H9 (cell line): ENCODE results near the gene MAP7. TPM values are rescaled to one million over a fixed set of nuclear protein-coding genes. Genes with fewer than 3 reads are reported as not detected.

ENCODE experiments used
- DNase-seq: peaks from one replicate; pipeline ENCODE4 v3.0.0-alpha.2; 2017
- H2AFZ ChIP-seq: one replicate; pipeline ENCODE4 v1.6.1; 2013; ENCODE audit warnings: mild to moderate bottlenecking, low read length, control low read depth, moderate library complexity
- H2AK5ac ChIP-seq: 2 replicates; pipeline ENCODE4 v1.6.1; 2013; ENCODE audit warnings: low read length, control low read depth, mixed read lengths; ENCODE audit not compliant: insufficient read length
- H2BK120ac ChIP-seq: one replicate; pipeline ENCODE4 v1.6.1; 2013; ENCODE audit warnings: low read depth, mild to moderate bottlenecking, low read length, control low read depth, inconsistent platforms; ENCODE audit not compliant: poor library complexity, severe bottlenecking
- H2BK12ac ChIP-seq: 2 replicates; pipeline ENCODE4 v1.6.1; 2013; ENCODE audit warnings: low read length, control low read depth, mixed read lengths, low read depth; ENCODE audit not compliant: insufficient read length
- H2BK15ac ChIP-seq: 2 replicates; pipeline ENCODE4 v1.6.1; 2013; ENCODE audit warnings: low read depth, low read length, control low read depth
- H2BK20ac ChIP-seq: one replicate; pipeline ENCODE4 v1.6.1; 2013; ENCODE audit warnings: low read depth, mild to moderate bottlenecking, low read length, control low read depth, inconsistent platforms; ENCODE audit not compliant: poor library complexity, severe bottlenecking
- H2BK5ac ChIP-seq: 2 replicates; pipeline ENCODE4 v1.6.1; 2013; ENCODE audit warnings: low read length, control low read depth, mixed read lengths; ENCODE audit not compliant: insufficient read length
- H3K14ac ChIP-seq: 2 replicates; pipeline ENCODE4 v1.6.1; 2013; ENCODE audit warnings: low read length, control low read depth; ENCODE audit not compliant: insufficient read depth
- H3K18ac ChIP-seq: 2 replicates; pipeline ENCODE4 v1.6.1; 2013; ENCODE audit warnings: low read depth, mild to moderate bottlenecking, mixed read lengths, low read length, control low read depth; ENCODE audit not compliant: insufficient read length
- H3K23ac ChIP-seq: 2 replicates; pipeline ENCODE4 v1.6.1; 2013; ENCODE audit warnings: low read length, control low read depth, mixed read lengths, low read depth; ENCODE audit not compliant: insufficient read length
- H3K23me2 ChIP-seq: 2 replicates; pipeline ENCODE4 v1.6.1; 2013; ENCODE audit warnings: low read depth, mild to moderate bottlenecking, mixed read lengths, low read length, control low read depth; ENCODE audit not compliant: insufficient read length, poor library complexity, severe bottlenecking
- H3K27ac ChIP-seq: 2 replicates; pipeline ENCODE4 v1.5.1; 2013; ENCODE audit warnings: low read length, control low read depth, mixed read lengths, low read depth; ENCODE audit not compliant: insufficient read length
- H3K27me3 ChIP-seq: 2 replicates; pipeline ENCODE4 v1.6.1; 2013; ENCODE audit warnings: low read length, control low read depth, inconsistent platforms; ENCODE audit not compliant: insufficient read depth
- H3K4ac ChIP-seq: 2 replicates; pipeline ENCODE4 v1.6.1; 2013; ENCODE audit warnings: low read depth, mild to moderate bottlenecking, control low read depth, inconsistent platforms, low read length, moderate library complexity
- H3K4me1 ChIP-seq: 2 replicates; pipeline ENCODE4 v1.6.1; 2013; ENCODE audit warnings: low read length, control low read depth, inconsistent platforms; ENCODE audit not compliant: insufficient read depth
- H3K4me2 ChIP-seq: 2 replicates; pipeline ENCODE4 v1.6.1; 2013; ENCODE audit warnings: low read length, control low read depth, mixed read lengths; ENCODE audit not compliant: insufficient read length, insufficient read depth
- H3K56ac ChIP-seq: 2 replicates; pipeline ENCODE4 v1.6.1; 2013; ENCODE audit warnings: low read depth, mild to moderate bottlenecking, mixed read lengths, low read length, control low read depth; ENCODE audit not compliant: insufficient read length
- H3K79me1 ChIP-seq: 2 replicates; pipeline ENCODE4 v1.6.1; 2013; ENCODE audit warnings: low read depth, mild to moderate bottlenecking, moderate library complexity, low read length, control low read depth, inconsistent platforms; ENCODE audit not compliant: insufficient read depth, poor library complexity, severe bottlenecking
- H3K79me2 ChIP-seq: 2 replicates; pipeline ENCODE4 v1.6.1; 2013; ENCODE audit warnings: low read length, control low read depth, inconsistent platforms; ENCODE audit not compliant: insufficient read depth
- H3K9ac ChIP-seq: 2 replicates; pipeline ENCODE4 v1.6.1; 2013; ENCODE audit warnings: low read length, control low read depth, mixed read lengths; ENCODE audit not compliant: insufficient read length; ENCODE audit errors: extremely low read depth
- H3K9me3 ChIP-seq: one replicate; pipeline ENCODE4 v1.6.1; 2013; ENCODE audit warnings: low read depth, low read length, inconsistent platforms; ENCODE audit not compliant: control insufficient read depth
- H3T11ph ChIP-seq: one replicate; pipeline ENCODE4 v1.6.1; 2013; ENCODE audit warnings: mild to moderate bottlenecking, low read length, control low read depth, inconsistent platforms
- H4K20me1 ChIP-seq: one replicate; pipeline ENCODE4 v1.6.1; 2013; ENCODE audit not compliant: control insufficient read depth, insufficient read length, insufficient read depth
- H4K5ac ChIP-seq: 2 replicates; pipeline ENCODE4 v1.6.1; 2013; ENCODE audit warnings: low read depth, mild to moderate bottlenecking, mixed read lengths, low read length, control low read depth; ENCODE audit not compliant: insufficient read length
- H4K8ac ChIP-seq: replicated peaks from 2 replicates; pipeline ENCODE4 v1.6.1; 2013; ENCODE audit warnings: low read length, control low read depth, mixed read lengths, low read depth; ENCODE audit not compliant: insufficient read length
- H4K91ac ChIP-seq: 2 replicates; pipeline ENCODE4 v1.6.1; 2013; ENCODE audit warnings: low read depth, mild to moderate bottlenecking, moderate library complexity, mixed read lengths, low read length, control low read depth; ENCODE audit not compliant: insufficient read length
- H3K27ac Mint-ChIP-seq, 3 experiments: 2 replicates in 2 of 3; 3 replicates in 1 of 3; pipeline ENCODE4 v1.8.0; 2020 to 2021; ENCODE audit warnings: mixed read lengths in 3 of 3, mild to moderate bottlenecking in 1 of 3, moderate library complexity in 1 of 3
- H3K27me3 Mint-ChIP-seq: 2 replicates; pipeline ENCODE4 v1.8.0; 2021; ENCODE audit warnings: low read depth, mild to moderate bottlenecking, moderate library complexity, mixed read lengths
- H3K36me3 Mint-ChIP-seq, 3 experiments: 2 replicates in 2 of 3; 3 replicates in 1 of 3; pipeline ENCODE4 v1.8.0; 2020 to 2021; ENCODE audit warnings: low read depth in 3 of 3, mixed read lengths in 3 of 3; ENCODE audit not compliant: insufficient read depth in 1 of 3
- H3K4me1 Mint-ChIP-seq, 2 experiments: 2 replicates each; pipeline ENCODE4 v1.8.0; 2020; ENCODE audit warnings: mixed read lengths in 2 of 2
- H3K4me3 Mint-ChIP-seq, 2 experiments: 2 replicates in 1 of 2; 3 replicates in 1 of 2; pipeline ENCODE4 v1.8.0; 2020 to 2021; ENCODE audit warnings: mild to moderate bottlenecking in 2 of 2, mixed read lengths in 2 of 2, moderate library complexity in 1 of 2
- H3K9me3 Mint-ChIP-seq, 2 experiments: 2 replicates in 1 of 2; 3 replicates in 1 of 2; pipeline ENCODE4 v1.8.0; 2020; ENCODE audit warnings: mild to moderate bottlenecking in 2 of 2, mixed read lengths in 2 of 2, moderate library complexity in 1 of 2
- WGBS: extraction: QIAGEN DNeasy Blood & Tissue Kit; methylation state at CpG from one replicate; pipeline ENCODE4 v1.1.7; 2013; ENCODE audit warnings: missing lambda C conversion rate, low lambda C conversion rate, mixed read lengths; ENCODE audit not compliant: insufficient read length; ENCODE audit errors: extremely low coverage; 5-methylcytosine and 5-hydroxymethylcytosine counted together
- total RNA-seq: library from RNA; stranded (reverse); gene quantifications from 2 replicates; pipeline ENCODE4 v1.2.1, GENCODE V29; 2021
- TF ChIP-seq, protein P1 (sequence below): fragments of 200-600 bp; sonication (generic); conservative IDR thresholded peaks from 3 replicates; pipeline ENCODE4 v1.8.0; 2021; ENCODE audit warnings: antibody characterized with exemption, mild to moderate bottlenecking

MAP7 gene
- total RNA-seq, 1 experiment from 2014 or later: 51.1 TPM

DNA sequence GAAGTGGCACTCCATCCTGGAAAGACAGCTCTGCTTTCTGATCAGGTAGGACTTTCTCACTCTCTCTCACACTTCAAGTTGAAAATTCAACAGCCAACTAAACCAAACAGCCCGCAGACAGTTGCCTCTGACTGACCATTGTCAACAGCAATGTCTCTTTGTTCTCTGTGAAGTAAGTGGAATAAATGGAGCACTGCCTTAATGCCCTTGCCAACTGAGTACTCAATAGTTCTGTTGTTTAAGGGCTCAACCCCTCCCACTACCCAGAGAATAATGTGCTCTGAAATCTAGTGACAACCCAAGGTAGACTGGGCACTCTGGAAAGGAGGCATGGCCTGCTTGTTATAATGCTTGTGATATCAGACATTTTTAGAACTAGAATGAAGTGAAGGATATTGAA is 243.8 kb downstream of the MAP7 start:
- no peak overlapping the region for H2AFZ ChIP-seq
- WGBS: no CpG with 5 or more reads among the region's 1 CpG
- H3T11ph ChIP-seq: no peak overlapping the region
- no peak overlapping the region for H3K4ac ChIP-seq
- no peak overlapping the region for H3K27ac ChIP-seq
- no peak overlapping the region for H4K5ac ChIP-seq
- no peaks in the 10 kb centered on the region for H3K23me2 ChIP-seq
- no peaks in the 10 kb centered on the region for H3K27me3 ChIP-seq
- H3K14ac ChIP-seq: no peak overlapping the region
- H4K91ac ChIP-seq: no peak overlapping the region
- Mint-ChIP-seq H3K9me3 (no peaks in the 10 kb centered on the region; a peak in 1 of 5 replicates), H3K36me3 (no peaks in the 10 kb centered on the region), H3K27me3 (peaks cover 4% of the 10 kb centered on the region; the same call in 1 of the 2 replicates), H3K4me3 (no peak overlapping the region), H3K4me1 (peaks cover 0 to 4% of the 10 kb centered on the region in 2 experiments; a peak in 3 of 4 replicates), H3K27ac (no peak overlapping the region)
- DNase-seq: no peak
- TF ChIP-seq, protein P1, sequence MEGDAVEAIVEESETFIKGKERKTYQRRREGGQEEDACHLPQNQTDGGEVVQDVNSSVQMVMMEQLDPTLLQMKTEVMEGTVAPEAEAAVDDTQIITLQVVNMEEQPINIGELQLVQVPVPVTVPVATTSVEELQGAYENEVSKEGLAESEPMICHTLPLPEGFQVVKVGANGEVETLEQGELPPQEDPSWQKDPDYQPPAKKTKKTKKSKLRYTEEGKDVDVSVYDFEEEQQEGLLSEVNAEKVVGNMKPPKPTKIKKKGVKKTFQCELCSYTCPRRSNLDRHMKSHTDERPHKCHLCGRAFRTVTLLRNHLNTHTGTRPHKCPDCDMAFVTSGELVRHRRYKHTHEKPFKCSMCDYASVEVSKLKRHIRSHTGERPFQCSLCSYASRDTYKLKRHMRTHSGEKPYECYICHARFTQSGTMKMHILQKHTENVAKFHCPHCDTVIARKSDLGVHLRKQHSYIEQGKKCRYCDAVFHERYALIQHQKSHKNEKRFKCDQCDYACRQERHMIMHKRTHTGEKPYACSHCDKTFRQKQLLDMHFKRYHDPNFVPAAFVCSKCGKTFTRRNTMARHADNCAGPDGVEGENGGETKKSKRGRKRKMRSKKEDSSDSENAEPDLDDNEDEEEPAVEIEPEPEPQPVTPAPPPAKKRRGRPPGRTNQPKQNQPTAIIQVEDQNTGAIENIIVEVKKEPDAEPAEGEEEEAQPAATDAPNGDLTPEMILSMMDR: no peak
- no peak overlapping the region for H3K23ac ChIP-seq
- H3K79me1 ChIP-seq: no peaks in the 10 kb centered on the region
- H2BK5ac ChIP-seq: no peak overlapping the region
- no peak overlapping the region for H2BK120ac ChIP-seq
- H2BK12ac ChIP-seq: no peak overlapping the region
- no peak overlapping the region for H3K4me2 ChIP-seq
- no peak overlapping the region for H2BK15ac ChIP-seq
- H2AK5ac ChIP-seq: no peak overlapping the region
- H3K9ac ChIP-seq: no peak overlapping the region
- no peaks in the 10 kb centered on the region for H4K20me1 ChIP-seq
- no peak overlapping the region for H3K56ac ChIP-seq
- H3K4me1 ChIP-seq: no peaks in the 10 kb centered on the region
- H3K18ac ChIP-seq: no peak overlapping the region
- no peak overlapping the region for H4K8ac ChIP-seq
- H2BK20ac ChIP-seq: no peak overlapping the region
- no peaks in the 10 kb centered on the region for H3K9me3 ChIP-seq
- no peaks in the 10 kb centered on the region for H3K79me2 ChIP-seq
